Esophagus muscularis mucosa (tissue), 3 donors: Measurements from ENCODE around the gene OR6C74.

ENCODE experiments used
- POLR2AphosphoS5 ChIP-seq, 2 donors: sonication (generic); formaldehyde crosslinking; IDR thresholded peaks; one replicate each; pipeline ENCODE4 v1.6.1; 2017; ENCODE audit warnings: antibody characterized with exemption in 2 of 2
- TF ChIP-seq, protein P1 (sequence below), 3 experiments: fragments of 200-600 bp in 2 of 3; fragments of 450-650 bp in 1 of 3; sonication (generic) in 2 of 3; IDR thresholded peaks; one replicate each; pipeline ENCODE4 v1.5.1; 2017 to 2019; ENCODE audit warnings: antibody characterized with exemption in 3 of 3, mild to moderate bottlenecking in 2 of 3, moderate library complexity in 1 of 3

GRCh38 chr12:55220725-55221124 lies 23.7 kb upstream of the OR6C74 start, which contains the start of gene OR10A7:
- TF ChIP-seq, protein P1, sequence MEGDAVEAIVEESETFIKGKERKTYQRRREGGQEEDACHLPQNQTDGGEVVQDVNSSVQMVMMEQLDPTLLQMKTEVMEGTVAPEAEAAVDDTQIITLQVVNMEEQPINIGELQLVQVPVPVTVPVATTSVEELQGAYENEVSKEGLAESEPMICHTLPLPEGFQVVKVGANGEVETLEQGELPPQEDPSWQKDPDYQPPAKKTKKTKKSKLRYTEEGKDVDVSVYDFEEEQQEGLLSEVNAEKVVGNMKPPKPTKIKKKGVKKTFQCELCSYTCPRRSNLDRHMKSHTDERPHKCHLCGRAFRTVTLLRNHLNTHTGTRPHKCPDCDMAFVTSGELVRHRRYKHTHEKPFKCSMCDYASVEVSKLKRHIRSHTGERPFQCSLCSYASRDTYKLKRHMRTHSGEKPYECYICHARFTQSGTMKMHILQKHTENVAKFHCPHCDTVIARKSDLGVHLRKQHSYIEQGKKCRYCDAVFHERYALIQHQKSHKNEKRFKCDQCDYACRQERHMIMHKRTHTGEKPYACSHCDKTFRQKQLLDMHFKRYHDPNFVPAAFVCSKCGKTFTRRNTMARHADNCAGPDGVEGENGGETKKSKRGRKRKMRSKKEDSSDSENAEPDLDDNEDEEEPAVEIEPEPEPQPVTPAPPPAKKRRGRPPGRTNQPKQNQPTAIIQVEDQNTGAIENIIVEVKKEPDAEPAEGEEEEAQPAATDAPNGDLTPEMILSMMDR (IDR thresholded peaks at IDR 0.05): no peak
- TF ChIP-seq POLR2AphosphoS5 (IDR thresholded peaks at IDR 0.05): no peak
